Right lung (tissue), 10 donors: ENCODE data around the gene NT5DC2. TPM values are rescaled to one million over a fixed set of nuclear protein-coding genes. Genes with fewer than 3 reads are reported as not detected.

Source experiments
- DNase-seq, 2 donors: peaks; one replicate each; pipeline ENCODE4 v3.0.0-alpha.2; 2013
- long read RNA-seq, 8 donors: transcript quantifications; one replicate each; lab custom pipeline, GENCODE V29; 2026
- polyA plus RNA-seq, 5 donors: library from polyadenylated mRNA; unstranded; fragments of 120-200 nt; gene quantifications; one replicate each; pipeline versions ENCODE4 v1.2.1 to v1.2.3, GENCODE V29; 2013; ENCODE audit warnings: inconsistent platforms in 1 of 5, low replicate concordance in 1 of 5; ENCODE audit not compliant: insufficient read length in 5 of 5, insufficient read depth in 1 of 5

The NT5DC2 gene
- 100 to 1,000 TPM; 205 to 350 (median 239) TPM for polyA plus RNA-seq
- long read RNA-seq, donor 1, transcript NT5DC2-202 (14 exons, 1,795 nt) = major isoform, 49 of 142 reads
- long read RNA-seq, donor 1, transcript NT5DC2-207 (2 exons, 453 nt) = minor isoform, 10 of 142 reads
- long read RNA-seq, donor 1, transcript NT5DC2-204 (4 exons, 1,619 nt) = minor isoform, 6 of 142 reads
- long read RNA-seq, donor 1, partial matches to known transcripts = 66 of 142 reads
- long read RNA-seq, donor 1, other reads (novel, unspliced or antisense) = 11 of 142 reads
- long read RNA-seq, donor 2, transcript NT5DC2-202 (14 exons, 1,795 nt) = major isoform, 34 of 51 reads
- long read RNA-seq, donor 2, partial matches to known transcripts = 10 of 51 reads
- long read RNA-seq, donor 2, other reads (novel, unspliced or antisense) = 0 of 51 reads
- long read RNA-seq, donor 3, transcript NT5DC2-202 (14 exons, 1,795 nt) = major isoform, 38 of 96 reads
- long read RNA-seq, donor 3, transcript NT5DC2-207 (2 exons, 453 nt) = minor isoform, 10 of 96 reads
- long read RNA-seq, donor 3, partial matches to known transcripts = 40 of 96 reads
- long read RNA-seq, donor 3, other reads (novel, unspliced or antisense) = 0 of 96 reads
- long read RNA-seq, donor 4, transcript NT5DC2-207 (2 exons, 453 nt) = minor isoform, 6 of 71 reads
- long read RNA-seq, donor 4, transcript NT5DC2-202 (14 exons, 1,795 nt) = major isoform, 23 of 71 reads
- long read RNA-seq, donor 4, partial matches to known transcripts = 38 of 71 reads
- long read RNA-seq, donor 4, other reads (novel, unspliced or antisense) = 0 of 71 reads
- long read RNA-seq, donor 5, transcript NT5DC2-202 (14 exons, 1,795 nt) = major isoform, 49 of 224 reads
- long read RNA-seq, donor 5, transcript NT5DC2-207 (2 exons, 453 nt) = minor isoform, 6 of 224 reads
- long read RNA-seq, donor 5, partial matches to known transcripts = 120 of 224 reads
- long read RNA-seq, donor 5, other reads (novel, unspliced or antisense) = 40 of 224 reads
- long read RNA-seq, donor 6, transcript NT5DC2-207 (2 exons, 453 nt) = minor isoform, 16 of 164 reads
- long read RNA-seq, donor 6, transcript NT5DC2-204 (4 exons, 1,619 nt) = minor isoform, 8 of 164 reads
- long read RNA-seq, donor 6, transcript NT5DC2-202 (14 exons, 1,795 nt) = major isoform, 85 of 164 reads
- long read RNA-seq, donor 6, partial matches to known transcripts = 47 of 164 reads
- long read RNA-seq, donor 6, other reads (novel, unspliced or antisense) = 6 of 164 reads
- long read RNA-seq, donor 7, transcript NT5DC2-202 (14 exons, 1,795 nt) = major isoform, 48 of 96 reads
- long read RNA-seq, donor 7, partial matches to known transcripts = 32 of 96 reads
- long read RNA-seq, donor 7, other reads (novel, unspliced or antisense) = 6 of 96 reads
- long read RNA-seq, donor 8, transcript NT5DC2-202 (14 exons, 1,795 nt) = major isoform, 38 of 89 reads
- long read RNA-seq, donor 8, partial matches to known transcripts = 16 of 89 reads
- long read RNA-seq, donor 8, other reads (novel, unspliced or antisense) = 28 of 89 reads

DNA sequence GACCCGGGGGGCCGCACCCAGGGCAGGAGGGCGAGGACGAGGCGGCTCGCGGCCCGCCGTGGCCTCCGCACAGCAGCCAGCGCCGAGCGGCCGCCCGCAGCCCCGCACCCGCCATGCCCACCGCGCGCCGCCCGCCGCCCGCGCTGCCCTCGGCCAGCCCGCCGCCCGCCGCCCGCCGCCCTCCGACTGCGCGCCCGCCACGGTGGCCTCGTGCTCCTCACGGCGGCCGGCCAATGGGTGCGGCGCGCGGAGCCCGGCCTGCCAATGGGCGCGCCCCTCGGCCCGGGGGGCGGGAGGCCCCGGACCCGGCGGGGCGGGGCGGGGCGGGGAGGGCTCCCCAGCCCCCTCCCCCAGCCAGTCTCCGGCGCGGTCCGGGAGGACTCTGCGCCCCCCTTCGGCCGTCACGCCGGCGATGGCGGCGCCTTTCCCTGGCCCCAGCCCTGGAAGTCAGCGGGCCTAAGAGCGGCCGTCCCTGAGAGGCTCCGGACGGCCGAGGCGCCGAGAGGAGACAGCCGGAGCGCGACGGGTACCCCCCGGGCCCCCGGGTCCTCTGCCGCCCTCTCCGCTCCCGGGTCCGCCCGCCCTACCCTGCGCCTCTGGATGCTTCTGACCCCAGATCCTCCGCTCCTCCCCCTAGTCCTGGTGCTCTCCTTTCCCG is at the start of gene NT5DC2:
NT5DC2 (minus strand) TSS at position 235 of the 658 bp plus-strand sequence; CDS start at position 115, 120 bp downstream.
- DNase-seq = peak; percentile 73 to 84

DNA sequence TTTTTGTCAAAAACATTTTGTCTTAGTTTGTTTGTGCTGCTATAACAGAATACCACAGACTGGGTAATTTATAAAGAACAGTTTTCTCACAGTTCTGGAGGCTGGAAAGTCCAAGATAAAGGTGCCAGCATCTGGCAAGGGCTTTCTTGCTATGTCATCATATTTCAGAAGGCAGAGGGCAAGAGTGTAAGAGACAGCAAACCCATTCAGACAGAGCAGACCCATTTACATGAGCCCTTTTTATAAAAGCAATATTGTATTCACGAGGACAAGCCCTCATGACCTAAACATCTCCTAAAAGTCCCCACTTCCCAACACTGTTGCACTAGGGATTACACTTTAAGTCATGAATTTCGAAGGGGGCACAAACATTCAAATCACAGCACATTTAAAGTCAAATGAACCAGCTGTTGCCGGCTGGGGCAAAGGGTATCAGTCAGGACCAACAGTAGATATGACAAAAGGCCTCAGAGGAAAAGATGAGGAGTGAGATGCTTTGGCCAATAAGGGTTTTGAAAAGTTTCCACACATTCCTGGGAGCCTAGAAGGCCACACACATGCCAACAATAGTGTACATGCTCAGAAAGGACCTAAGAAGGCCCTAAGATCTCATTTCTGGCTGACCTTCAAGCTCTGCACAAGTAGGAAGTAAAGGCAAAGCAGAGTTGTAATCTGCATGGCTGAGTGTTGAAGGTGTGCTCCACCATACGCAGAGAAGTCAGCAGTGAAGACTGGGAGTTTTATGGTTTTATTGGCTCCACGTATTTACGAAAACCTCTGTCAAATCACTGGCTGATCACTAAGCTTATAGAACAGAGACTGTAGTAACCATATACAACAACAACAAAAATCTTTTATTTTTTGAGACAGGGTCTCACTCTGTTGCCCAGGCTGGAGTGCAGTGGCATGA is 40.7 kb upstream of the NT5DC2 start:
- no peak for DNase-seq

GRCh38 chr3:52572221-52572620 is 38.6 kb upstream of the NT5DC2 start:
- DNase-seq = no peak

GRCh38 chr3:52570076-52570475 is 36.4 kb upstream of the NT5DC2 start:
- no peak for DNase-seq

DNA sequence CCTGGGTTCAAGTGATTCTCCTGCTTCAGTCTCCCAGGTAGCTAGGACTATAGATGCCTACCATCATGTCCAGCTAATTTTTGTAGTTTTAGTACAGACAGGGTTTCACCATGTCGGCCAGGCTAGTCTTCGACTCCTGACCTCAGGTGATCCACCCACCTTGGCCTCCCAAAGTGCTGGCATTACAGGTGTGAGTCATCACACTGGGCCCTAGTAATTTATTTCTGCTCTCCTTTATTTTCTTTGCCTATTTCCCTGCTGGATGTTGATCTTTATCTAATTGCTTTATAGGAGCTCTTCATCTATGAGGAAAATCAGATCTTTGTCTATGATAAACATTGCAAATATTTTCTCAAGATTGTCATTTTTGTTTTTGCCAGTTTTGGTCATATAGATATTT is 34.4 kb upstream of the NT5DC2 start:
- no peak for DNase-seq

GRCh38 chr3:52563984-52564383 is 30.3 kb upstream of the NT5DC2 start:
- no peak for DNase-seq

- DNase-seq = no peak
Measured at GRCh38 chr3:52561028-52561747, 27.5 kb upstream of the NT5DC2 start.

GRCh38 chr3:52558436-52558835 is 24.8 kb upstream of the NT5DC2 start:
- no peak for DNase-seq

DNA sequence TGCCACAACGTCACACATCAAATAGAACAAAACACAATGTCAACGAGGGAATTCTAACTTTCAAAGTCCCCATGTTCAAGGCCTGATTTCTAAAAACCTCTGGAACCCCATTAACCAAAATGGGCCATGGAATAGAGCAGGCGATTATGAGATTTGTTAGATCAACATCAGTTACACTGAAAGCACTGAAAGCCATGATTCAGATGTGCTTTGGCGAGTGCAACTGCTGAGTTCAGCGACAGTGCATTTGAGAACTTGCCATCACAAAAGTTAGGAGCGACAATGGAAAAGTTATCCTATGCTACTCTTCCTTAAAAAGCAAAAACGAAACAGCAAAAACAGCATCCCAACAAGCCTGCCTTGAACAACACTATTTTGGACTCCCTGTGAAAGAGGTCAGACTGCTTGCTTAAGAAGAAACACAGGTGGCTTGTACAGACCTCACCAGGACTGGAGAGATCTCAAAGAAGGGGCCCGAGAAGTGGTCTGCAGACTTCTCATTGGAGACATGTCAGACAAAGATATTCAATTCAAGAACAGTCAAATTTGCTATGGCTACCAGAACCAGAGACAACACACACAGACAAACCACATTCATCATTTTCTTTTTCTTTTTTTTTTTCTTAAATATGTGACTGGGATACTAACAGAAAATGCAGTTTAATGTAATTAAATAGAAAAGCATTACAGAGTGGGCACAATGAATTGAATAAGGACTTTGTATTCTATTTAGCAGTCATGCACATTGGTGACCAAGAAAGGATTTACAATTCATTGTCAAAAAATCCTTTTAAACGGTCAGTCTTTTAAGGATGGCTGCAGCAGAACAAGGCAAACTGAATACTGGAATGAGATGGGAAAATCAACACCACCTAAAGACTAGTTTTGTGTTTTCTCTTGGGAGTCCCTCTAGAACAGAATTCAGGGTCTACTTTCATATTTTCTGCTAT is 23.6 kb upstream of the NT5DC2 start:
- DNase-seq = no peak

DNA sequence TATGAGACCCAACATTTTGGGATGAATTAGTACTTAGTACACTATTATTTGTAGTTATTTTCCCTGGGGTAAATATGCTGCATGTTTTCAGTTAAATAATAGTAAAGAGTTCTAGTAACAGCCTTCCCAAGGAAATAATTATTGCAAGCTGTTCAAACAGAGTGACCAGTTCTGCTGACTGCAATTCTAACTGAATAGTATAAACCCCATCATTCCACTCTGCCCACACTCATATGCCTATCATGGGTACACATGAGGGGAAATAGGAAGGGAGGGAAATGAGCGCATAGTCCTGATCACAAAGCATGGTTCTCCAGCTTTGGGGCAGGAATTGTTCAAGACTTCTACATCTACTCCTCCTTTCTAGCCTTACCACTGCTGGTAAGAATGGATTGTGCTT is 21.4 kb upstream of the NT5DC2 start:
- no peak for DNase-seq

GRCh38 chr3:52554026-52554755 is 20.5 kb upstream of the NT5DC2 start:
- DNase-seq = no peak

DNA sequence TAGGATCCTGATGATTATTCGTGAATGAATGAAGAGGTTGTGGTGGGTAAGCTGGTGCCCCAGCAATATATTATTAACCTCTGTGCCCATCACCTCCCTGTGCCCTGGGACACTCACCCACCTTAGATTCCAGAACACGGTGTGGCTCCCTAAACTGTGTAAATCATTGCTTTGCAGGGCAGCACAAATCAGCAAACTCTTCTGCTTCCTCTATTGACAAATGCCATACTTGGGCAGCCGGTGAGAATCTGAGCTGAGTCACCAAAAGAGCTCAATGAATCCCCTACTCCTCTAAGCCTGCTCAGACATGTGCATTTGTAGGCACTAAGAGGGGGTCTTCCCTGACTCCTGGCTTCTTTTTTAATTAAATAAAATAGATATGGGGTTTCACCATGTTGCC is 18.4 kb upstream of the NT5DC2 start:
- DNase-seq = no peak

DNA sequence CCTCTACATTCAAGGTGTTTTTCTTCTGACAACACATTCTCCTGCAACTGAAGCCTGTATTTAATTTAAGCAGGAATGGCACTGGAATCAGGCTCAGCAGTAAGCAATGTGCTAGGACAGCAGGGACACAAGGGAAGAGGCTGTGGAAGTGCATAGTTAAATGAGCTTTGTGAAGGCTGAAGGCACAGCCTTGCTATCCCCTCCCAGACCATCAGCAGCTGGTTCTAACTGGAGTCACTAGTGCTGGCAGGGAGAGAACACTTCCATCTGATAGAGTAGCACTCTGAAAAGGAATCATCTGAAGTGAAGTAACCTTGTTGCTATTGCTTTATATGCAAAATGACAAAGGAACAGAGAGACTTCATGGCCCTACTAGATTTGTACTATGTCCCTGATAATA is 17.5 kb upstream of the NT5DC2 start:
- no peak for DNase-seq

- DNase-seq = no peak
Measured at GRCh38 chr3:52547143-52547542, 13.5 kb upstream of the NT5DC2 start.

GRCh38 chr3:52546111-52546901 is 12.6 kb upstream of the NT5DC2 start:
- no peak for DNase-seq

GRCh38 chr3:52544937-52545336 is 11.3 kb upstream of the NT5DC2 start:
- no peak for DNase-seq
